Mucosa of gallbladder (tissue), 1 donor: ENCODE data around the gene PTGDS. TPM values are rescaled to one million over a fixed set of nuclear protein-coding genes. Genes with fewer than 3 reads are reported as not detected.

Source experiments
- DNase-seq: peaks from one replicate; pipeline ENCODE4 v3.0.0-alpha.2; 2020; ENCODE audit warnings: low spot score
- total RNA-seq: library from RNA; stranded (reverse); gene quantifications from one replicate; pipeline ENCODE4 v1.2.1, GENCODE V29; 2021
- donor health status: DM: no; HTN: no; CAD: no.

Gene PTGDS
- total RNA-seq, 1 donor from 2014 or later = 481 TPM

DNA sequence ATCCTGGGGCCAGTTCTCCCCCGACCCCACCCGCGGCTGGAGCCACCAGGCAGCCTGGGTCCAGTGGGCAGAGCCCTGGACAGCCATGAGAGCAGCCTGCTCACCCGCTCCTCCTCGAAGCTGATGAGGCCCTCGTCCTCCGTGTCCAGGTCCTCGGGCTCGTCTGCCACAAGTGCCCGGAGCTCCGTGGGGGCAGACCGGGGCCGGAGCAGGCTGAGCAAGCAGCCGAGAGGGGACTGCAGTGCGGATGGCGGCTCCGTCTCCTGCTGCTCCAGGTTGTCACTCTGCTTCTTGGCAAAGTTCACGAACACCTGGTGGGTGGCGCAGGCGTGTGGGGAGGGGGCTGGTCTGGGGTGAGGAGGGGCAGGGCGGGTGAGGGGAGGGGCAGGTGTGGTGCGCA, 31.0 kb downstream of the PTGDS start:
- no peak for DNase-seq

- DNase-seq = no peak
Observed at GRCh38 chr9:137009217-137009616, 31.9 kb downstream of the PTGDS start.

DNA sequence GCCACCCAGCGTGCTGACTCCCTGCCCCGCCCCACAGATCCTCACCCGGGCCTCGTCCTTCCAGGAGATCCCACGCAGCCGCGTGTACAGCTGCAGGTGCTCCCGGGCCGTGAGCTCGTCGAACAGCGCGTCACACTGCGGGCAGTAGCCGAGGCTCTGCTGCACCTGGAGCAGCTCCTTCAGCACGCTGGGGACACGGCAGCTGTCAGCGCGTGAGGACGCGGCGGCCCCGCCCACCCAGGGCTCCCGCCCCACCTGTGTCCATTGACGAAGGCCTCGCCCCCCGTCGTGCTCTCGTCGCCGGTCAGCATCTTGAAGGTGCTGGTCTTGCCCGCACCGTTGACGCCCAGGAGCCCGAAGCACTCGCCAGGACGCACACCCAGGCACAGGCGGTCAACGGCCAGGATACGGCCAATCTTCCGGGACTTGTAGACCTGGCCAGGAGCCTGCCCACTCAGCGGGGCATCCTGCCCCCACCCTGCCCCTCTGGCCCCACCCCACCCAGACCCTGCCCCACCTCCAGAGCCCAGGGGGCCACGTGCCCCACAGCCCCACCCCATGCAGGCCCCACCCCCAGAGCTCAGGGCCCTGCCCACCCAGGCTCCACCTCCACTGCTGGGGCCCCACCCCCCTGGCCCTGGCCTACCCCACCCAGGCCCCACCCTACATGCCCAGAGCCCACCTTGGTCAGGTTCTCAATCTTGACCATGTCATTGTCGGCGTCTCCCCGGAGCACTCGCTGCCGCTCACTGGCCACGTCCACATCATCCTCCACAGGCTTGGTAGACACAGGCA, 32.8 kb downstream of the PTGDS start:
- DNase-seq = no peak

DNA sequence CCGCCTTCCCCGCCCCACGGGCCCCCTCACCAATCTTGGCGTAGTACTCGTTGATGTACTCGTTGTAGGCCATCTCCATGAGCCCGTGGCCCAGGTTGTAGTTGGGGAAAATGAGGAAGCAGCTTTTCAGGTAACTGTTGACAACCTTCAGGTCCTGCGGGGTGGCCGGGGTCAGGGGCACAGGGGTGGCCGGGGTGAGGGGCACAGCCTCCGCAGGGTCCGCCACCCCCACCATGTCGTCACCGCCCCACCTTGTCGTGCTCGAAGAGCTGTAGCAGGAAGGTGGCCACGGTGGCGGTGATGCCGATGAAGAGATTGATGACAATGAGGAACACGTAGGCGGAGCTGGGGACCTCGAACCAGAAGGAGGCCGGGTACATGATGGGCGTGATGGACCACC, 33.9 kb downstream of the PTGDS start:
- no peak for DNase-seq

DNA sequence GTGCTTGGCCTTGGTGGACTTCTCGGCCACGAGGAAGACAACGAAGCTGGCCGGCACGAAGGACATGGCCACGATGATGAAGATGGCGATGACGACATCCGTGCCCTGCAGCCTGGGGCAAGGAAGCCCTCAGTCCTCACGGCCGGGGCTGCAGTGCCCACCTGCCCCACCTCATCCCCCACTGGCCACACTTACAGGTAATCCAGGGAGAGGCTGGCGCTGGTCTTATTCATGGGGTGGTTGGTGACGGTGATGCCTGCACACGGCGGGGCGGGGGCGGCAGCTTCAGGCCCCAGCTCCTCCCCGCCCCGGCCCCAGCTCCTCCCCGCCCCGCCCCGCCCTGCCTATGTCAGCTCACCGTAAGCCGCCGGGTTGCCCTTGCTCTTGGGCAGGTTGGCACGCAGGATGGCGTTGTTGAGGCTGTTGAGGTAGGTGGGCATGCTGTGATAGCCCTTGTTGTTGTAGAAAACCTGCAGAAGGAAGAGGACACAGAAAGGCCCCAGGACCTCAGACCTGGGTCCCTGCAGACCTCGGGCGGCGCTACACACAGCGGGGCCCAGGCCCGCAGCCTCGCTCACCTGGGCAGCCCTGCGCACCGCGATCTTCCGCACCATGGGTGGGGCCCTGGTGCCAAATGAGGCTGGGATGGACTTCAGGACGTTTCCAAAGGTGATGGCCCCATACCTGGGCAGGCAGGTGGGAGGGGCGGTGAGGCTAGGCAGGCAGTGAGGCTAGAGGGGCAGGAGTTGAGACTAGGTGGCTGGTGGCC, 34.8 kb downstream of the PTGDS start:
- no peak for DNase-seq

GRCh38 chr9:137012694-137013570, 35.6 kb downstream of the PTGDS start:
- no peak for DNase-seq

DNA sequence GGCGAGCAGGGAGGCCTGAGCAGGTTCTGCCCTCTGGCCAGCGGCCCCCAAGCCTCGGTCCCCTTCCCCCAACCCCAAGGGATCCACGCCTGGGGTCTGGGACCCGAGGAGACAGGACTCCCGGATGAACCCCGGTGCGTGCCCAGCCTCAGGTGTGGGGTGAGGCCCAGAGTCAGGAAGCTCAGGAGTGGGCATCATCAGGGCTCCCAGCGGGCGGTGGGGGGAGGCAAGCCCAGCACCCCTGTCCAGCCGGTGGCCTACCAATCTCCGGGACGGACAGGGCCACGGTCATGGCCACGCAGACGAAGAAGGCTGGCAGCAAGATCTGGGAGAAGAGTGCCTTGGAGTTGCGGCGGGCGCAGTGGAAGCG, 36.3 kb downstream of the PTGDS start:
- no peak for DNase-seq

DNA sequence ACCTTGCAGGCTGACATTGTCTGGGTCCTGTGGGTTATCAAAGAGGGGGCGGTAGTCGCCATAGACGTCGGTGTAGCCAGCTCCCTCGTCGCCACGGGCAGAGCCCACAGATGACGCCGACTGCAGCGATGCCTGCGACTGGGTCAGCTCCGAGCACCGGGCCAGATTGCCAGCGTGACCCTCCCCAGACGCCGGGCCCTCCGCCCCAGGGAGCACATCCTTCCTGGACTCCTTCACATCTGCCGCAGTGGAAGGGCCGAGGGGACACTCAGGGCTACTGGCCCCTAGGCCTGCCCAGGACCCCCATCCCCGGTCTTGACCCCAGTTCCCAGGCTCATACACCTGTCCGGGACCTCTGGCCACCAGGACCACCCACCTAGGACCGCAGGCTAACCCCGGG, 36.9 kb downstream of the PTGDS start:
- no peak for DNase-seq

GRCh38 chr9:137014776-137015539, 37.7 kb downstream of the PTGDS start:
- no peak for DNase-seq

GRCh38 chr9:137015540-137015930, 38.2 kb downstream of the PTGDS start:
- DNase-seq = no peak

- DNase-seq = no peak
Observed at GRCh38 chr9:137015976-137016375, 38.7 kb downstream of the PTGDS start.

DNA sequence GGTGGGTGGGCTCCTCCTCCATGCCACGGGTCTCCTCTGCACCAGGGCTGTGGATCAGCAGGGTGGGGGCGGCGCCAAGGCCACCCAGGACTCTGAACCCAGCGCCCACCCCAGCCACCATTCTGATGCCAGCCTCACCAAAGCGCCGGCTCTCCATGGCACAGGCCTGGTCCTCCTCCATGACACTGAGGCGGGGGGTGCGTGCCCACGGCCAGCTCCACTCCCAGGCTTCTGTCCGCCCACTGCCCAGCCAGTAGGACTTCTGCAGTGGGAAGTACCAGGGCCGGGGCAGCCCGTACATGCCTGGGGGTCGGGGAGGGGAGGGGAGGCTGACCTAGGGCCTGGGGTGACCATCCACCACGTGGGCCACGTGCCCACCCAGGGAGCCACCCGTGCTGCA, 39.1 kb downstream of the PTGDS start:
- DNase-seq = no peak

GRCh38 chr9:137017071-137017470, 39.8 kb downstream of the PTGDS start:
- DNase-seq = no peak

DNA sequence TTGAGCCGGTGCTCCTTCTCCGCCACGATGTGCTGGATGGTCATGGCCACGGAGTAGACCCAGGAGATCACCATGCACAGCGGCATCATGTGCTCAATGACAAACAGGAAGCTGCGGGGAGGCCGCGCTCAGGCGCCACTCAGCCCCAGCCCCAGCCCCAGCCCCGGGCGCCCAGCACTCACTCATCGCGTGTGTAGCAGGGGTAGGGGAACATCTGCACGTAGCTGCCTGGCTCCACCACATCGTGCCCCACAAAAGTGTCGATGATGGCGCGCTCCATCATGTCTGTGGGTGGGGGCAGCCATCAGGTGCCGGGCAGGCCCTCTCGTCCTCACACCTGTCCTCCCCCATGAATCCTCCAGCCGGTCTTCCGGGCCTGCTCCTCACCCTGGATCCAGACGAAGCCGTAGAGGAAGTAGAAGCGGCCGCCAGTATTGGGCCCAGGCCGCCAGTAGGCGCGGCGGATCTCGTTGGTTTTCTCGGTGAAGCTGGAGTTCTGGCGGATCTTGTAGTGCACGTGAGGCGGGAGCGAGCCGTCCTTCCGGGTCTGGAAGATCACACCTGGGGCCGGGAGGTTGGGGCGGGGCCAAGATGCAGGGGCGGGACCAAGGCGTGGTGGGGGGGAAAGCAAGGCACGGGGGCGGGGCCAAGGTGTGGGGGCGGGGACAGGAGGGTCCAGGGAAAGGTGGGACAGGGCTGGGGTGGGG, 40.6 kb downstream of the PTGDS start:
- no peak for DNase-seq

DNA sequence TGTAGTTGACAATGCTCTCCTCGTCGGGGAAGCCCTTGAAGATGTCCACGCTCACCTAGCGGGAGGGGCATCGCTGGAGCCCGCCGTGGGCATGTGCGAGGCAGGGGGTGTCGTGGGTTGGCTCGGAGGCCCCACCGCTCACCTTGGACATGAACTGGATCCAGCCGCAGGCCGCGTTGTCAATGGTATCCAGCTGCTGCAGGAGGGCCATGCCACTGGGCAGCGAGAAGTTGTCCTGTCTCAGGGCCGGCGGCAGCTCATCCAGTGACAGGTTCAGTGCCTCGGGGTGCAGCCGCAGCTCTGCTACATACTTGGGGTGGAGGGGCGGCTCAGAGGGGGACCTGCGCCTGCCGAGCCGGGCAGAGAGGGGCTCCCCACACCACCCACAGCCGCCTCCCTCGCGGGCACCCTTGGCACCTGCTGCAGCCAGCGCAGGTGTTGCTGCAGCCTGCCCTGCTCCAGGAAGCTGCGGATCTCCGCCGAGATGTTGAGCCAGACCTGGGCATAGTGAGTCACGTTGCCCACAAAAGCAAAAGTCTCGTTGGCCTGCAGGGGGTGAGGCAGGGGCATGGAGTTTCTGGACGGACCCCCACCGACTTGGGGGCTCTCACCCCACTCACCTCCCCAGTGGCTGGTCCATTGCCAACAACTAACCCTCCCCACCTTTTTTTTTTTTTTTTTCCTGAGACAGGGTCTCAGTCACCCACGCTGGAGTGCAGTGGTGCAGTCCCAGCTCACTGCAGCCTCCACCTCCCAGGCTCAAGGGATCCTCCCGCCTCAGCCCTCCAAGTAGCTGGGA, 41.7 kb downstream of the PTGDS start:
- DNase-seq = no peak

- no peak for DNase-seq
Observed at GRCh38 chr9:137019891-137020683, 42.8 kb downstream of the PTGDS start.

DNA sequence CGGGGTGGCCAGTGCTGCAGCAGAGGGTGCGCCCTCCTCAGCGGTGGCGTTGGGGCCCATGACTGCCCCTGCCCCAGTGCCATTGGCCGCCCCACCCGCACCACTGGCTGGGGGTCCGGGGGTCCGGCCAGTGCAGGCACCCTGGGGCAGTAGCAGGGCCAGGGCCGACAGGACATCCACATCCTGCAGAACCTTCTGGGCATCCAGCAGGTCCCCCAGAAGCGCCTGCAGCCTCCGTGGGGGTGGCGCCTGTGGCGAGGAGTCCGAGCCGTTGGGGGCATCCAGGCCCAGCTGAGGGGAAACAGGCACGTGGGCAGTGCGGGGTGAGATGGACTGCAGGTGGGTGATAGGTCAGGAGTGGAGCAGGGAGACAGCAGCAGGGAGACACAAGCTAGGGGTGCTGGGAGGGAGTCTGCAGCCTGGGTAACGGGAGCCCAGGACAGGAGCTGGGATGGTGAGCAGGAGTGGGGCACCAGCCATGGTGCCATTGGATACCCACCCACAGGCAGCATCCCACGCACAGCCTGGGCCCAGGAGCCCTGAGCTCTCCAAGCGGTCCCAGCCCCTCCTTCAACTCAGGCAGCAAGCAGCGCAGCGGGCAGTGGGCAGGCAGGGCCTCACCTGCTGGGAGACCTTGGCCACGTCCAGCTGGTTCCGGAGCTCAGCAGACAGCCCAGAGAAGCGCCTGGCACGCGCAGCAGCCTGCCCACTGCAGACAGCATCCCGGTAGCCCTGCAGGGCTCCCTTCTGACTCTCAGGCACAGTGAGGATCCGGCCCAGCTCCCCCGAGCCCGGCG, 43.7 kb downstream of the PTGDS start:
- DNase-seq = no peak

DNA sequence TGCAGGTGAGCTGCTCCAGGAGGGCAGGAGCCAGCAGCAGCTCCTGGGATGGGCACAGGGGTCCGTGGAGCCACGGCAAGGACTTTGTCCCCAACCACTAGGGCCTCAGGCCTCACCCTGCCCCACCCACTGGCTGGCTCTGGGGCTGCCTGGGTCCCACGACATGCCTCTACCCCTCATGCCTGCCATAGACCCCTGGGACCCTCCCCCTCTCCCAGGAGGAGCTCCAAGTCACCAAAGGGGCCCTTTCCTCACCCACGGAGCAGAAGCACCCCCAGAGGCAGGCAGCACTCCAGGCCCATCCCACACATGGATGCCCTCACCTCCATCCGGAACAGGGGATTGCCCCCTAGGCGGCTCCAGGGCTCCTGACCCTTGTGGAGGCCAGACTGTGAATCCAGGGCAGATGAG, 44.3 kb downstream of the PTGDS start:
- DNase-seq = no peak
